Lower lobe of right lung (tissue), 2 donors: ENCODE data around the gene PCDHGA4. TPM values are rescaled to one million over a fixed set of nuclear protein-coding genes. Genes with fewer than 3 reads are reported as not detected.
A peak's percentile ranks its signal among the peaks of the same experiment; 100 is the strongest.
"Not testable (repeated sequence)": the region's sequence is repeated elsewhere in the genome, so short reads cannot be mapped to it uniquely, and the experiment has no call there.

Experiments
- ATAC-seq, 2 donors: fragments of 200-7000 bp; cut with Tn5 transposase; one replicate each; pipeline ENCODE4 v1.9.1; 2020 to 2022; ENCODE audit warnings: mild to moderate bottlenecking in 2 of 2, moderate library complexity in 2 of 2
- DNase-seq: peaks from one replicate; pipeline ENCODE4 v3.0.0-alpha.2; 2020
- H3K27ac ChIP-seq: fragments of 200-600 bp; one replicate; pipeline ENCODE4 v1.8.0; 2022
- H3K27me3 ChIP-seq: fragments of 200-600 bp; one replicate; pipeline ENCODE4 v1.8.0; 2022; ENCODE audit warnings: low read depth
- H3K36me3 ChIP-seq: fragments of 200-600 bp; one replicate; pipeline ENCODE4 v1.8.0; 2022; ENCODE audit warnings: mild to moderate bottlenecking
- H3K4me1 ChIP-seq: fragments of 200-600 bp; one replicate; pipeline ENCODE4 v1.8.0; 2022
- H3K4me3 ChIP-seq: fragments of 200-600 bp; one replicate; pipeline ENCODE4 v1.8.0; 2022; ENCODE audit warnings: mild to moderate bottlenecking
- H3K9me3 ChIP-seq: fragments of 200-600 bp; one replicate; pipeline ENCODE4 v1.8.0; 2022
- intact Hi-C: fragments of 100-400 bp; cut with DNase I; formaldehyde crosslinking; loops from one replicate; pipeline ENCODE4 v1.11.0; 2022
- total RNA-seq: library from RNA; stranded (reverse); fragmentation: NEBNext Ultra II Directional; extraction: Animal tissue kit (Norgen Biotek cat#: 25700); gene quantifications from one replicate; pipeline ENCODE4 v1.2.1, GENCODE V29; 2021
- TF ChIP-seq, protein P1 (sequence below): fragments of 200-600 bp; IDR thresholded peaks from one replicate; pipeline ENCODE4 v1.8.0; 2022; ENCODE audit warnings: antibody characterized with exemption, mild to moderate bottlenecking
- donor health status: DM: no; HTN: yes; CAD: no; lungs with severe emphysema.

Gene PCDHGA4
- total RNA-seq, 1 donor from 2014 or later: 3.1 TPM

GRCh38 chr5:141320225-141321169, 34.3 kb upstream of the PCDHGA4 start, which contains the start of gene TAF7:
Gene TAF7, minus strand, starts transcription at chr5:141320784. Its CDS starts 740 bp downstream, at chr5:141320044.
- Histone ChIP-seq H3K4me1 (no peaks in the 10 kb centered on the region), H3K4me3 (peak within 1 kb of the TSS; percentile 82), H3K36me3 (no peaks in the 10 kb centered on the region), H3K9me3 (peaks cover 69% of the 10 kb centered on the region), H3K27me3 (no peaks in the 10 kb centered on the region), H3K27ac (peak within 1 kb of the TSS; percentile 98)
- TF ChIP-seq, protein P1, sequence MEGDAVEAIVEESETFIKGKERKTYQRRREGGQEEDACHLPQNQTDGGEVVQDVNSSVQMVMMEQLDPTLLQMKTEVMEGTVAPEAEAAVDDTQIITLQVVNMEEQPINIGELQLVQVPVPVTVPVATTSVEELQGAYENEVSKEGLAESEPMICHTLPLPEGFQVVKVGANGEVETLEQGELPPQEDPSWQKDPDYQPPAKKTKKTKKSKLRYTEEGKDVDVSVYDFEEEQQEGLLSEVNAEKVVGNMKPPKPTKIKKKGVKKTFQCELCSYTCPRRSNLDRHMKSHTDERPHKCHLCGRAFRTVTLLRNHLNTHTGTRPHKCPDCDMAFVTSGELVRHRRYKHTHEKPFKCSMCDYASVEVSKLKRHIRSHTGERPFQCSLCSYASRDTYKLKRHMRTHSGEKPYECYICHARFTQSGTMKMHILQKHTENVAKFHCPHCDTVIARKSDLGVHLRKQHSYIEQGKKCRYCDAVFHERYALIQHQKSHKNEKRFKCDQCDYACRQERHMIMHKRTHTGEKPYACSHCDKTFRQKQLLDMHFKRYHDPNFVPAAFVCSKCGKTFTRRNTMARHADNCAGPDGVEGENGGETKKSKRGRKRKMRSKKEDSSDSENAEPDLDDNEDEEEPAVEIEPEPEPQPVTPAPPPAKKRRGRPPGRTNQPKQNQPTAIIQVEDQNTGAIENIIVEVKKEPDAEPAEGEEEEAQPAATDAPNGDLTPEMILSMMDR: peak; percentile 83
- ATAC-seq (peak; percentile 99 to 100), DNase-seq (peak; percentile 94)
- intact Hi-C loops: no loop called here

DNA sequence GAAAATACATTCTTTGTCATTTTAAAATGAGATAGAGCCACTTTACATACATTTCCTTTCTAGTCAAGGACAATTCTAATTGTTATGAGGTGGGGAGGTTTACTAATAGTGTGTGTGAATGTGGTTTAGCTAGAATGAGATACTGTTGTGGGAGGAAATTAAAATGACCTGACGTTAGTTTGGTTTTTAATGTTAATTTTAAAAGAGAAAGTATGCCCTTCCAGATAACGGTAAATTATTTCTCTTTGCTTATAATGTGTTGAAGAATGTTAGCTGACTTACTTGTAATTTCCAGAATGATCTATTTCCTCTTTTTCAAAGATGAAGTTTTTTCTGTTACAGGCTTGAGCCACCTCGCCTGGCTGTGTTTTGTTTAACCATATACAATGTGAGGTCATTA, 32.6 kb upstream of the PCDHGA4 start:
- no peak for ATAC-seq
- Histone ChIP-seq H3K36me3 (no peaks in the 10 kb centered on the region), H3K4me1 (no peaks in the 10 kb centered on the region), H3K27me3 (peaks cover 5% of the 10 kb centered on the region), H3K27ac (no peak overlapping the region), H3K4me3 (no peak overlapping the region), H3K9me3 (peaks cover 52% of the 10 kb centered on the region)
- DNase-seq: no peak
- intact Hi-C loops: no loop called here
- TF ChIP-seq, protein P1: no peak

GRCh38 chr5:141326088-141326854, 28.6 kb upstream of the PCDHGA4 start:
- Histone ChIP-seq H3K4me3 (peak overlapping the region; percentile 41), H3K36me3 (no peaks in the 10 kb centered on the region), H3K9me3 (peaks cover 38% of the 10 kb centered on the region), H3K27ac (peak overlapping the region; percentile 46), H3K27me3 (peaks cover 8% of the 10 kb centered on the region), H3K4me1 (no peaks in the 10 kb centered on the region)
- TF ChIP-seq, protein P1: peak; percentile 44
- DNase-seq (peak; percentile 62), ATAC-seq (peak; percentile 70 to 91)
- intact Hi-C loops: no loop called here

DNA sequence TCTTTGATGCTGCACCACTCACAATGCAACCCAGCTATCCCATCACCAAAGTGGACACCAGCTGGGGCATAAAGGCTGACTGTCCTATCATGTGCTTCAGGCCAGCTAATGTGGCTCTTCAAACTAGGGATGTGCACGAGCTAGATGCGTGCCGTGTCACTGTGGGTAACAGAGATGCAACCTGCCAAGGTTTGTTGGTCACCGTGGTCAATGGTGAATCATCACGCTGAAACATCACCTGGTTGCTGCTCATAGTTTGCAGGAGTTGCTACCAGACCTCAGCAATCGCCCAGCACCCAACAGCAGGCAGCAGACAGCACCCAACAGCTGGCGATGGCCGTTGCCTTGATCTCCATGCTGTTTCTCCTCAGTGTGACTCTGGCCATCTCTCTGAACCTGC, 26.6 kb upstream of the PCDHGA4 start:
- TF ChIP-seq, protein P1: no peak
- Histone ChIP-seq H3K27ac (no peak overlapping the region), H3K9me3 (peaks cover 21% of the 10 kb centered on the region), H3K27me3 (peaks cover 15% of the 10 kb centered on the region), H3K36me3 (no peaks in the 10 kb centered on the region), H3K4me1 (no peaks in the 10 kb centered on the region), H3K4me3 (no peak overlapping the region)
- ATAC-seq: no peak
- DNase-seq: no peak
- intact Hi-C loops: no loop called here

- H3K27me3 ChIP-seq: peaks cover 22% of the 10 kb centered on the region
- no peak within 1 kb of the TSS for H3K27ac ChIP-seq
- intact Hi-C loops: no loop called here
- TF ChIP-seq, protein P1: peak; percentile 21
- no peak within 1 kb of the TSS for H3K4me3 ChIP-seq
- peaks cover 18% of the 10 kb centered on the region for H3K9me3 ChIP-seq
- H3K36me3 ChIP-seq: no peaks in the 10 kb centered on the region
- DNase-seq (no peak), ATAC-seq (no peak)
- H3K4me1 ChIP-seq: no peaks in the 10 kb centered on the region
Measured at GRCh38 chr5:141330299-141331080, 24.3 kb upstream of the PCDHGA4 start, which contains the start of gene PCDHGA1. Gene PCDHGA1, plus strand, starts transcription at chr5:141330514.

DNA sequence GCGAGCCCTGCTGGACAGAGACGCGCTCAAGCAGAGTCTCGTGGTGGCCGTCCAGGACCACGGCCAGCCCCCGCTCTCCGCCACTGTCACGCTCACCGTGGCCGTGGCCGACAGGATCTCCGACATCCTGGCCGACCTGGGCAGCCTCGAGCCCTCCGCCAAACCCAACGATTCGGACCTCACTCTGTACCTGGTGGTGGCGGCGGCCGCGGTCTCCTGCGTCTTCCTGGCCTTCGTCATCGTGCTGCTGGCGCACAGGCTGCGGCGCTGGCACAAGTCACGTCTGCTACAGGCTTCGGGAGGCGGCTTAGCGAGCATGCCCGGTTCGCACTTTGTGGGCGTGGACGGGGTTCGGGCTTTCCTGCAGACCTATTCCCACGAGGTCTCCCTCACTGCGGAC, 22.2 kb upstream of the PCDHGA4 start:
- Histone ChIP-seq H3K27me3 (peaks cover 19% of the 10 kb centered on the region), H3K9me3 (peaks cover 28% of the 10 kb centered on the region)
- H3K4me3 ChIP-seq, H3K27ac ChIP-seq, H3K36me3 ChIP-seq, intact Hi-C loops, DNase-seq, ATAC-seq, H3K4me1 ChIP-seq: not testable (repeated sequence)
